Esophagus muscularis mucosa (tissue), 3 donors: Measurements from ENCODE around the gene ATP8B2.
"Not testable (repeated sequence)": the region's sequence is repeated elsewhere in the genome, so short reads cannot be mapped to it uniquely, and the experiment has no call there.

Experiments
- POLR2A ChIP-seq: fragments of 450-650 bp; IDR thresholded peaks from one replicate; pipeline ENCODE4 v1.6.1; 2017; ENCODE audit warnings: antibody characterized with exemption, moderate library complexity, mild to moderate bottlenecking, low read depth
- POLR2AphosphoS5 ChIP-seq, 2 donors: sonication (generic); formaldehyde crosslinking; IDR thresholded peaks; one replicate each; pipeline ENCODE4 v1.6.1; 2017; ENCODE audit warnings: antibody characterized with exemption in 2 of 2
- TF ChIP-seq, protein P1 (sequence below), 3 experiments: fragments of 200-600 bp in 2 of 3; fragments of 450-650 bp in 1 of 3; sonication (generic) in 2 of 3; IDR thresholded peaks; one replicate each; pipeline ENCODE4 v1.5.1; 2017 to 2019; ENCODE audit warnings: antibody characterized with exemption in 3 of 3, mild to moderate bottlenecking in 2 of 3, moderate library complexity in 1 of 3

DNA sequence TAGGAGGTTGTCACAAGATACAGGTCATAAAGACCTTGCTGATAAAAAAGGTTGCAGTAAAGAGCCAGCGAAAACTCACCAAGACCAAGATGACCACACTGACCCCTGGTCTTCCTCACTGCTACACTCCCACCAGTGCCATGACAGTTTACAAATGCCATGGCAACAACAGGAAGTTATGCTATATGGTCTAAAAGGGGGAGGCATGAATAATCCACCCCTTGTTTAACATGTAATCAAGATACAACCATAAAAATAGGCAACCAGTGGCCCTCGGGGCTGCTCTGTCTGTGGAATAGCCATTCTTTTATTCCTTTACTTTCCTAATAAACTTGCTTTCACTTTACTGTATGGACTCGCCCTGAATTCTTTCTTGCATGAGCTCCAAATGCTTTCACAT, 11.1 kb upstream of the ATP8B2 start:
- TF ChIP-seq, protein P1, sequence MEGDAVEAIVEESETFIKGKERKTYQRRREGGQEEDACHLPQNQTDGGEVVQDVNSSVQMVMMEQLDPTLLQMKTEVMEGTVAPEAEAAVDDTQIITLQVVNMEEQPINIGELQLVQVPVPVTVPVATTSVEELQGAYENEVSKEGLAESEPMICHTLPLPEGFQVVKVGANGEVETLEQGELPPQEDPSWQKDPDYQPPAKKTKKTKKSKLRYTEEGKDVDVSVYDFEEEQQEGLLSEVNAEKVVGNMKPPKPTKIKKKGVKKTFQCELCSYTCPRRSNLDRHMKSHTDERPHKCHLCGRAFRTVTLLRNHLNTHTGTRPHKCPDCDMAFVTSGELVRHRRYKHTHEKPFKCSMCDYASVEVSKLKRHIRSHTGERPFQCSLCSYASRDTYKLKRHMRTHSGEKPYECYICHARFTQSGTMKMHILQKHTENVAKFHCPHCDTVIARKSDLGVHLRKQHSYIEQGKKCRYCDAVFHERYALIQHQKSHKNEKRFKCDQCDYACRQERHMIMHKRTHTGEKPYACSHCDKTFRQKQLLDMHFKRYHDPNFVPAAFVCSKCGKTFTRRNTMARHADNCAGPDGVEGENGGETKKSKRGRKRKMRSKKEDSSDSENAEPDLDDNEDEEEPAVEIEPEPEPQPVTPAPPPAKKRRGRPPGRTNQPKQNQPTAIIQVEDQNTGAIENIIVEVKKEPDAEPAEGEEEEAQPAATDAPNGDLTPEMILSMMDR (IDR thresholded peaks at IDR 0.05) = not testable (repeated sequence)
- not testable (repeated sequence) for TF ChIP-seq POLR2A; POLR2AphosphoS5 (IDR thresholded peaks at IDR 0.05)
